OCI-LY7 (cell line): Measurements from ENCODE around the gene GOLGA3. TPM values are rescaled to one million over a fixed set of nuclear protein-coding genes. Genes with fewer than 3 reads are reported as not detected.
A peak's percentile ranks its signal among the peaks of the same experiment; 100 is the strongest.

Experiments
- BruUV-seq: library from RNA; stranded (reverse); fragments of 400-500 nt; replicated peaks from 2 replicates; lab custom pipeline; 2021; lab: Mats Ljungman, UMichigan
- CTCF ChIA-PET: fragments of 300-600 bp; sonication (Branson Sonifier 250); formaldehyde crosslinking; loops from one replicate; lab custom pipeline; 2022; ENCODE audit warnings: antibody characterized with exemption; ENCODE audit not compliant: unreplicated experiment; lab: Charles Lee
- POLR2A ChIA-PET: fragments of 300-600 bp; sonication (Branson Sonifier 250); formaldehyde crosslinking; loops from one replicate; lab custom pipeline; 2022; ENCODE audit warnings: antibody characterized with exemption; lab: Charles Lee
- DNase-seq: peaks from one replicate; pipeline ENCODE4 v3.0.0-alpha.2; 2015; ENCODE audit warnings: low spot score
- H2AFZ ChIP-seq: fragments of 200-600 bp; sonication (generic), shearing (Covaris generic); 2 replicates; pipeline ENCODE4 v1.6.1; 2014; ENCODE audit warnings: mild to moderate bottlenecking, antibody characterized with exemption, low read length, moderate library complexity
- H3K27ac ChIP-seq: fragments of 200-600 bp; sonication (generic); 2 replicates; pipeline ENCODE4 v1.5.1; 2014; ENCODE audit warnings: mixed run types, low read depth, mild to moderate bottlenecking, moderate library complexity, low read length, inconsistent platforms; ENCODE audit not compliant: poor library complexity, severe bottlenecking
- H3K36me3 ChIP-seq: fragments of 200-600 bp; sonication (generic); 2 replicates; pipeline ENCODE4 v1.6.1; 2014; ENCODE audit warnings: mild to moderate bottlenecking, antibody characterized with exemption, low read length, moderate library complexity, mixed read lengths; ENCODE audit not compliant: insufficient read depth
- H3K4me1 ChIP-seq: fragments of 200-600 bp; sonication (generic); 2 replicates; pipeline ENCODE4 v1.5.1; 2014; ENCODE audit warnings: mild to moderate bottlenecking, low read length; ENCODE audit not compliant: insufficient read depth, poor library complexity, severe bottlenecking
- H3K4me2 ChIP-seq: fragments of 200-600 bp; sonication (generic); 2 replicates; pipeline ENCODE4 v1.6.1; 2014; ENCODE audit warnings: mild to moderate bottlenecking, low read length
- H3K4me3 ChIP-seq: fragments of 200-600 bp; sonication (generic); 2 replicates; pipeline ENCODE4 v1.5.1; 2014; ENCODE audit warnings: mild to moderate bottlenecking, low read depth, low read length; ENCODE audit not compliant: poor library complexity, severe bottlenecking
- H3K79me2 ChIP-seq: fragments of 200-600 bp; sonication (generic); 2 replicates; pipeline ENCODE4 v1.6.1; 2016; ENCODE audit warnings: low read depth, mild to moderate bottlenecking, low read length, moderate library complexity, mixed read lengths; ENCODE audit not compliant: insufficient read depth
- H3K9me2 ChIP-seq: fragments of 200-600 bp; sonication (generic); 2 replicates; pipeline ENCODE4 v1.6.1; 2016; ENCODE audit warnings: mild to moderate bottlenecking, low read length, mixed read lengths; ENCODE audit not compliant: insufficient read depth
- H3K9me3 ChIP-seq: fragments of 200-600 bp; sonication (generic); 2 replicates; pipeline ENCODE4 v1.6.1; 2014; ENCODE audit warnings: mild to moderate bottlenecking, mixed run types, low read length, mixed read lengths
- H4K20me1 ChIP-seq: fragments of 200-600 bp; sonication (generic); 2 replicates; pipeline ENCODE4 v1.6.1; 2014; ENCODE audit warnings: mild to moderate bottlenecking, antibody characterized with exemption, low read length, moderate library complexity, mixed read lengths; ENCODE audit not compliant: insufficient read depth
- CTCF ChIP-seq: fragments of 200-600 bp; sonication (generic); conservative IDR thresholded peaks from 2 replicates; pipeline ENCODE4 v1.5.1; 2014; ENCODE audit warnings: mild to moderate bottlenecking, antibody characterized with exemption, low read length, moderate library complexity, mixed read lengths
- EZH2phosphoT487 ChIP-seq: fragments of 200-600 bp; sonication (generic); IDR thresholded peaks from 2 replicates; pipeline ENCODE4 v1.6.1; 2018; ENCODE audit warnings: low read depth, borderline replicate concordance, mild to moderate bottlenecking, mixed run types, antibody characterized with exemption, low read length, moderate library complexity, mixed read lengths
- intact Hi-C: fragments of 100-400 bp; cut with micrococcal nuclease; formaldehyde crosslinking; loops from one replicate; pipeline ENCODE4 v1.10.0; 2022; ENCODE audit not compliant: unreplicated experiment
- total RNA-seq, 2 experiments: library from RNA; depleted of rRNA in 1 of 2; stranded (reverse); fragments of >200 nt in 1 of 2; shearing (Covaris generic) in 1 of 2; gene quantifications; 2 replicates each; pipeline ENCODE4 v1.2.3, GENCODE V29; 2014 to 2022

GOLGA3 gene
- total RNA-seq, 2 experiments from 2014 or later: 51.2 to 77.9 TPM

GRCh38 chr12:132771126-132771838, 57.4 kb downstream of the GOLGA3 start:
- Histone ChIP-seq H3K4me3 (peak overlapping the region; percentile 63), H3K36me3 (peaks cover 63% of the 10 kb centered on the region), H3K4me2 (peak overlapping the region; percentile 87), H3K27ac (peak overlapping the region; percentile 99), H4K20me1 (no peaks in the 10 kb centered on the region), H3K79me2 (peaks cover 6% of the 10 kb centered on the region; the same call in 1 of the 2 replicates), H3K4me1 (peaks cover 65% of the 10 kb centered on the region), H3K9me2 (no peaks in the 10 kb centered on the region), H2AFZ (peak overlapping the region; percentile 9; the same call in 1 of the 2 replicates), H3K9me3 (no peaks in the 10 kb centered on the region)
- BruUV-seq: TSS peak; percentile 82
- CTCF ChIA-PET: no interaction called here
- peak; percentile 92 for DNase-seq
- TF ChIP-seq EZH2phosphoT487: no peak
- TF ChIP-seq CTCF: no peak
- intact Hi-C loops: loop anchor here (2.0 to 5.0 kb wide), 4 partner anchors 50 to 138 kb away; partner anchors contain the start of genes CHFR and PGAM5
- POLR2A ChIA-PET: interaction anchor here (1.5 kb wide), 1 partner anchor 9 kb away, joined by 3 read pairs; no protein-coding TSS in a partner anchor

DNA sequence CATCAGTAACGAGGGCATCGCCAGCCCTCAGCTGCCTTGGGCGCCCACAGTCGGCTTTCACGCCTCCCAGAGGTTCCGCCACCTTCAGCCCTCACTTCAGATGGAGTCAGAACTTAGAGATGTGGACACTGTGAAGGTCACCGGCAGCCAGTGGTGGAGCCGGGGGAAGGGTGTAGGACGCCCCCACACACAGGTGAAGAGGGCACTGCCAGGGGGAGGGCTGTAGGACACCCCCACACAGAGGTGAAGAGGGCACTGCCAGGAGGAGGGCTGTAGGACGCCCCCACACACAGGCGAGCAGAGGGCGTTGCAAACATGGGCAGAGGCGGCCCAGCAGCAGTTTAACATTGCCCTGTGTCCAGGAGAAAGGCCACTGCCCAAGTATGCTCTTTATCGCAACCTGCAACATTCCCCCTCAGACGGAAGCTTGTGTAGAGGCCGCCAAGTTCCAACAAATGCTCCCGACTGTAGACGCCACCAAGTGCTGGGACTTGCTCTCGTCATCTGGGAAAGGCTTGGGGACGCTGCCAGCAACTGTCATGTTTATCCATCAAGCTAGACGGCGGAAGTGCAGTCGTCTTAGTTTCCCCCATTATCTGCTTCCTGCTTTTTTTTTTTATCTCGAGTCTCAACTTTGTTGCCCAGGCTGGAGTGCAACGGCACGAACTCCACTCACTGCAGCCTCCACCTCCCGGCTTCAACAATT, 62.1 kb downstream of the GOLGA3 start:
- Histone ChIP-seq H3K4me1 (peaks cover 58% of the 10 kb centered on the region), H3K4me3 (no peak overlapping the region), H3K27ac (peak overlapping the region; percentile 99), H3K9me3 (no peaks in the 10 kb centered on the region), H2AFZ (no peak overlapping the region), H3K4me2 (no peak overlapping the region), H3K79me2 (peaks cover 15% of the 10 kb centered on the region; the same call in 1 of the 2 replicates), H3K36me3 (peaks cover 18% of the 10 kb centered on the region), H4K20me1 (no peaks in the 10 kb centered on the region), H3K9me2 (no peaks in the 10 kb centered on the region)
- CTCF ChIA-PET: no interaction called here
- DNase-seq: no peak
- no peak for TF ChIP-seq CTCF
- TF ChIP-seq EZH2phosphoT487: no peak
- POLR2A ChIA-PET: no interaction called here
- no TSS peak for BruUV-seq
- intact Hi-C loops: no loop called here
